Fibroblast of peridontal ligament (primary cell): ENCODE data around the gene ARHGAP5.

Experiments used
- DNase-seq: peaks from one replicate; pipeline ENCODE4 v3.0.0-alpha.2; 2010; ENCODE audit errors: extremely low read depth

The ARHGAP5 gene

DNA sequence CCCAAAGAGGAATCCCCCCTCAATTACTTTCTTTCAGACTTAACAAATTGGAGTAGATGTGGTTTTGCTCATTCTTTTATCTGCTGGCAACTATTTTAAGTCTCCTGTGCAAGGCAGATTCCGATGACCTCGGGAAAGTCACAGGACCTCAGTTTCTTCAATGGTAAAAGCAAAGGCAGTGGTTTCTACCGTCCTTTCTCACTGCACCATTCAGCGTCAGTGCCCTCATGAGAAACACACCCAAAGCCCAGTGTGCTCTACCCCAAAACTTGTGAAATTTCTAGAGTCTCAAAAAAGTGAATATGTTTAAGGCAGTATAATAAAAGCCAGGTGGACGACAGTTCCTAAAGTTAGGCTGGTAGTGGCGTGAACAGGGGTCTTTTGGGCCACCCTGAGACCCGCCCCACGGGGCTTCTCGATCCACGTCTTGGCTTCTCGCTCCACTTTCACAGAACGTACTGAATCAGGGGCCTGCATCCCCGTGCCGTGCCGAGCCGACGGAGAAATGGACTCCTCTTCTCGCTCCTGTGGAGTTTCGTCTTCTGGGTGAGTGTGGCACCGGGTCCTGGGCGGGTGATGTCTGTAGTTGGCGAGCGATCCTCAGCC, 1.3 kb upstream of the ARHGAP5 start:
- DNase-seq = peak; percentile 28

- DNase-seq = peak; percentile 91
Measured at GRCh38 chr14:32076278-32077080, 625 bp upstream of the ARHGAP5 start.

DNA sequence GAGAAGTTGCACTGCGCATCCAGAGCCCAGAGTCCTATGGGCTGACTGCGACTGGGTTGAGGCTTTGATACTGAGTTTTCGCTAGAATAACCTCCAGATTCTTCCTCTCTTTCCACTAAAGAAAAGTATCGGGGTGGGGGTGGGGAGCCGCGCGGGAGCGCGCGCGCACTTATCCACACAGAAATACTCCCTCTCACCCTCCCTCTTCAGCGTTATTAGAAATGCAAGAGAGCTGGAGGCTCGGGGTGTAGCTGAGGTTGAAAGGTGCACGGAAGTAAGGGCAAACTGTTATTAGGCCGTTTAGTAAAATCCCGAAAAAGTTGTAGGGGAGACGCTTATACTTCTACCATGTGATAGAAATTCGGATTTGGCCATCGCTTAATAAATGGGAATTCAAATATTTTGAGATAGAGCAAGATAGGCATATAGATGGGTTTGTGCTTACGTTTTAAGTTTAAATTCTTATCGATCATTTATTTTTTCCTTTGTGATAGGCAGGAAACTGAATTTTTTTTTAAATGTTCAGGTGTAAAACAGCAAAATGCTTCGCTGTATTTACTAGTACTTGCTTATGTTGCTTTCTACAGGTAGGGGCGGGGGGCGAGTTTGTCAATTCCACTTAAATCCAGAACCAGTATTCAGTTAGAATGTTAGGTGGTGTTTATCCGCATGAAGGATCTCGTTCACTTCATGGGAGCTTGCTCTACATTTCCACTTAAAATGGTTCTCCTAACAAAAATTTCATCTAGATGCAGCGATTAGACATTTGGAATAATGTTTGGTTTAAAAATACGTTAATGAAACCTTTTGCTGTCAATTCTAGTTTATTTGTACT, 1.1 kb downstream of the ARHGAP5 start:
- DNase-seq = peak; percentile 45

GRCh38 chr14:32078858-32079216, 1.7 kb downstream of the ARHGAP5 start:
- DNase-seq = peak; percentile 15

GRCh38 chr14:32079264-32079663, 2.2 kb downstream of the ARHGAP5 start:
- no peak for DNase-seq

DNA sequence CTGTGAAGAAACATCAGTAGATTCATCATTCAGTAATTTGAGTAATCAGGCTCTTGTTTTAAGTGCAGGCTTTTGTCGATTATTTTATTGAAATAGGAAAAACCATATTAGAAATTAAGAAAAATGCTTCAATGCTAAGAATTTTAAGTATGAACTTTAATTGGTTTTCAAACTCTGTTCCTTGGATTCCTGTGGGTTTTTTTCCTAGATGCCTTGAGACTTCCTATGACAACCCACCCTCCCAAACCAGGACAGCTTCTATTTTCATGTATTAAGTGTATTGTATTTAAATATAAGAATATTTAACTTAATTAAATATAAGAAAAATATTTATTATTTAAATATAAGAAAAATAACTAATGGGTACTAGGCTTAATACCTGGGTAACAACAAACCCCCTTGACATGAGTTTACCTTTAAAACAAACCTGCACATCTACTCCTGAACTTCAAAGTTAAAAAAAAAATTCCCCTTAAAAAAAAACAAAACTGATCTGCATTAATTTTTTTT, 3.0 kb downstream of the ARHGAP5 start:
- DNase-seq = peak; percentile 9

DNA sequence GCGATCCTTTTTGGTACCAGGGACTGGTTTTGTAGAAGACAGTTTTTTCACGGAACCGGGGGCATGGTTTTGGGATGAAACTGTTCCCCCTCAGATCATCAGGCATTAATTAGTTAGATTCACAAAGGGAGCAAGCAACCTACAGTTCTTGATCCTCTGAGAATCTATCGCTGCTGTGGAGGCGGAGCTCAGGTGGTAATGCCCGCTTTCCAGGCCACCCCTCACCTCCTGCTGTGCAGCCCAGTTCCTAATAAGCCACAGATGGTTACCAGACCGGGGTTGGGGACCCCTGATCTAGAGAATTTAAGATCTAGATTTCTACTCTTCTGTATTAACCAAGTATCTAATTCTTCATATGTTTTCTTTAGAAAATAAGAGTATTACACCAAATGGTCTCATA, 4.8 kb downstream of the ARHGAP5 start:
- DNase-seq = no peak

DNA sequence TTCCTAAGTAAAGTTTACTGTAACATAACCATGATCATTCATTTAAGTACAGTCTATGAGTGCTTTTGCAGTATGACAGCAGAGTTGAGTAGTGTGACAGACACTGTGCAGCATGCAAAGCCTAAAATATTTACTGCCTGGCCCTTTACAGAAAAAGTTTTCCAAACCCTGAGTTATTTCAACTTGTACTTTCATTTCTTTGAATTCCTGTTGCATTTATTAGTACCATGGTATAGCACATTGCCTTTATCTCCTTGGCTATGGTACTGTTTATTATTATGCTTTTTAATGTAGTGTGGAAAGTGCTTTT, 6.2 kb downstream of the ARHGAP5 start:
- no peak for DNase-seq

DNA sequence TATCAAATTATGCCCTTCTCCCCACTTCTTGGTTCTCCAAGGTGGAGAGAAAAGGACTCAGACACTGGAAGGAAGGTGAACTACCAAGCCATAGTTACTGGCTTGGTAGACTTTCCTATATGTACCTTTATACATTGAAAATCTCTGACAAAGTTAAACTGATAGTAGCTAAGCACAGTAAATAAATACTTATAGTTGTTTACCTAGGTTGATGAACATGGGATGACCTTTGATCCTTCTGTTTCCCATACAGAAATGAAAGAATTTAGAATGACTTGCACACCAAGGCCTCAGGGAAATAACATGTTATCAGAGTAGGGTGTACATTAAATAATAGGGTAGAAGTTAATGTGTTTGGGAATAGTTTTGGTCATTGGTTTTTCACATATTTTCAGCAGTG, 6.7 kb downstream of the ARHGAP5 start:
- no peak for DNase-seq

GRCh38 chr14:32085182-32085844, 8.2 kb downstream of the ARHGAP5 start:
- DNase-seq = no peak

DNA sequence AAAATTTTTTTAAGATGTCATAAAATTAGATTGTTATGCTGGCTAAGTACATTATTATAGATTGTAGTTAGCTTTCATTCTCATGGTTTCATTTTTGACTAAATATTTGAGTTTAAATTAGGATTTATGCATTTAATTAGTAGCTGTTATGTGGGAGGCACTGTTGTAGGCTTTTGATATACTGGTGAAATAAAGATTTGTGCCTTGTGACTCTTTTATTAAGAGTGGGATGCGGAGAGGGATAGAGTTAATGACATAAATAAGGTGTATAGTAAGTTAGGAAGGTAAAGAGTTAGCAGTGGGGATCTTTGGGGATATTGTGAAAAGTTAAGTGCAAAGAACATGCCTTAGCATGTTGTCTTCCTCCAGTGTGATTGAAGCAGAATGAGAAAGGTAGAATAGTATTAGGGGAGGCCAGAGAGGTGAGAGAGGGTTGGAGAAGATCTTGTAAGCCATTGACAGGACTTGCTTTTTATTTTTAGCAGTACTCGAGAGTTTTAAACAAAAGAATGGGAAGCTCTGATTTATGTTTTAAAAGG, 8.8 kb downstream of the ARHGAP5 start:
- no peak for DNase-seq

DNA sequence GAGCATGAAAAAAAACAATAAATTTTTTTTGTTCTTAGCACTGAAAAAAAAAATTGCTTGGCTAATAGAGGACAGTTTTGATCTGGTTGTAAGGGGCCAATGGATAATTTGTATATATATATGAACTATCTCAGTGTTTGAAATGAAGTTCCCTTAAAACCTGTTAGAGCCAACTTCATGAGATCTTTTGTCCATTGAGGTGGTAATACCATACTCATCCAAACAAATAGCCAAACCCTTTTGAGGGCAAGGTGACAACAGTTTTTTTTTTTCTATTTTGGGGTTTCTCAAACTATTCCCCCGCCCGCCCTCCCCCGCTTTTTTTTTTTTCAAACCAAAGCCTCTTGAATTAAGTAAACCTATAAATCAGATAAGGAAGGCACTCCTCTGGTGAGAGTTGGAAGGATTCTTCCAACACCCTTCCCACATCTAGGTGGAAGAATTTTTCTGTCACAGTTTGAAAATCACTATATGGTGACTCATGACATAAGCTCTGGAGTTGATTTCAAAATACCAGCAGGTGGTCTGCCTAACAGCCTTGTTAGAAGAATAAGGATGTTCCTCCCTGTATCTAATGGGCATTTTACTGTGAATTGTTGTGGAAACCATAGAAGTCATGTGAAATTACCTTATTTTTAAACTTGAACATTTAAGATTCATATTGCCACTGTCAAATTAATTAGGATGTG, 10.2 kb downstream of the ARHGAP5 start:
- DNase-seq = no peak

DNA sequence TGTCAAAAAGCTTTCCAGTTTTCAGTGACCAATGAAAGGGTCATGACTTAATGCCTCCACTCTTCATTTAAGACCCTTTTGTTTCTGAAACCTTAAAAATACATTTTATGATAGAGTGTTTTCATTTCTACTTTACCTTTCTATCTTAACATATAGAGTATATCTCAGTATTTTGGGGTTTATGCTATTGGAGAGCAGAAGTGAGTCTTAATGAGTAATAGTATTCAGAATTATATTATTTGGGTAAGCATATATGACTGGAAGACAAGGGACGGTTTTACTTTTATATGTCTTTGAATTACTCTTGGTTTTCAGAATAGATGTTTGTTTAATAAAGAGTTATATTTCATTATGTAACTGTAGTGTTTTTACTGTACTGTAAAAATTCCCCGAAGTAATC, 10.8 kb downstream of the ARHGAP5 start:
- no peak for DNase-seq

DNA sequence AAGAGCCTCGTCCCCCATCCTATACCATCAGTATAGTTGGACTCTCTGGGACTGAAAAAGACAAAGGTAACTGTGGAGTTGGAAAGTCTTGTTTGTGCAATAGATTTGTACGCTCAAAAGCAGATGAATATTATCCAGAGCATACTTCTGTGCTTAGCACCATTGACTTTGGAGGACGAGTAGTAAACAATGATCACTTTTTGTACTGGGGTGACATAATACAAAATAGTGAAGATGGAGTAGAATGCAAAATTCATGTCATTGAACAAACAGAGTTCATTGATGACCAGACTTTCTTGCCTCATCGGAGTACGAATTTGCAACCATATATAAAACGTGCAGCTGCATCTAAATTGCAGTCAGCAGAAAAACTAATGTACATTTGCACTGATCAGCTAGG, 13.6 kb downstream of the ARHGAP5 start:
- no peak for DNase-seq

DNA sequence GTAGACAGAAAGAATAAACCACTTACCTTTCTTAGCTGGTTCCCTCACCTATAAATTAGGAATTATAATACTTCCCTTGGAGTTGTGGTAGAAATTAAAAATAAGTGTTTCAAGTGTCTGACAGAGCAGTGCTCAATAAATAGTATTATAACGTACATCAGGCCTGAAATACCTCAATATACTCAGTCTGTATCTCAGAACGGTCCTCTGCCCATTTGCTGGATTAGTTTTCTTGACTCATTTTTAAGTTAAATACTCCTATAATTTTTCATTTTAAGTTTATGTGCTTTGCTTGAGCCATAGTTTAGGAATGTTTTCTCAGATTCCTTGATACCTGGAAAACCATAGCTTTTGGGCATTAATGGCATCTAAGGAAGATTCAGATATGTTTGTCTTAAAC, 22.4 kb downstream of the ARHGAP5 start:
- no peak for DNase-seq

DNA sequence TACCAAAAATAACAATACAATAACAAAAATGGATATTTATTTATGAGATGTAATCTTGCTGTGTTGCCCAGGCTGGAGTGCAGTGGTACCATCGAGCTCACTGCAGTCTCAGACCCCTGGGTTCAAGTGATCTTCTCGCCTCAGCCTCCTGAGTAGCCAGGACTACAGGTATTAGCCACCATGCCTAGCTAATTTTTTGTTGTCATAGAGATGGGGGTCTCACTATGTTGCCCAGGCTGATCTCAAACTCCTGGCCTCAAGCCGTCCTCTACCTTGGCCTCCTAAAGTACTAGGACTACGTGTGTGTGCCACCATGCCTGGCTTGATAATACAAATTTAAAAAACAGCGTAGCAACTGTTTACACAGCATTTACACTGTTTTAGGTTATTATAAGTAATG, 23.1 kb downstream of the ARHGAP5 start:
- DNase-seq = no peak

- peak; percentile 29 for DNase-seq
Measured at GRCh38 chr14:32102152-32102787, 25.2 kb downstream of the ARHGAP5 start.

DNA sequence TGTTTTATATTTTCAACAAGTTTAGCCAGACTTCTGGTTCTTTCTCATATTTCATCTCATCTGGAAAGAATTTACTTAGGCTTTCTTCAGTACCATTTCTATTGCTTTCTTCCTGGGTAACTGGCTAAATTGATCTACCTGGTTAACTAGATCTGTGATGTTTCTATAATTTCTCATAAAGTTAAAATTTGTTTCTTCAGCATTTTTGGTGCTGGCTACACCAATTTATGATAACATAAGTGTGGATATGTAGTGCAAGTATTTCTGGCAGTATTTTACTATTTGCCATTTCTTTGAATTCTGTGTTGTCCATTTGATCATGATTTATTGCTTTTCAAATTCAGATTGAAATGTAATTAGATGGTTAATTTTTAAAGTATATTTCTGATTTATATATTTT, 25.9 kb downstream of the ARHGAP5 start:
- DNase-seq = no peak

DNA sequence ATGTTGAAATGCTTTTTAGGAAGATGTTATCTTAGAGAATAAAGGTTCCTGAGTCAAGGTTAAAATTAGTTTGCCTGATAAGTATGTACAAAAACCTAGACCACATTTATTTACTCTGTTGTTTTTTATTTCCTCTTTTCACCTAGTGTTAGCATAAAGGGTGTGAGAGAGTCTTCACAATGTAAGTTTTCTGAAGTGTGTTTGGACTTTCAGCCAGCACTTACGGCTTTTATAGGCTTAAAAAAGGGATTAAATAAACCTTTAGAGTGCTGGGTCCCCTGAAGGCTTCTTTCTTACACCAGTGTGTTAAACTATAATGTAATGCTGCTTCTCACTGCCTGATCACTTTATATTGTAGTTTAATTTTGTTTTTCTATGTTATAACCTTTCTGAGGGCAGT, 27.2 kb downstream of the ARHGAP5 start:
- DNase-seq = no peak

DNA sequence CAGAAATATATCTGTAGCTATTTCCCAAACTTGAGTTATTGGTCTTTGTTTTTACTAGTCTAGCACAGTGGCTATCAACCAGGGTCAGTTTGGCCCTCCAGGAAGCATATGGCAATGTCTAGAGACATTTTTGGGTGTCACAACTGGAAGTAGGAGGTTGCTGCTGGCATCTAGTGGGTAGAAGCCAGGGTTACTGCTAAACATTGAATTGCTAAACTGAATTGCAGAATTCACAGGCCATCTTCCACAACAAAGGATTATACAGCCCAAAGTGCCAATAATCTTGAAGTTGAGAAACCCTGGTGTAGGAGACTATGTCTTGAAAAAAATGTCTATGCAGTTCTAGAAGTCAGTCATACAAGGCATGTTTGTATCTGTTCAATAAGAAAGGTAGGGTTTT, 27.7 kb downstream of the ARHGAP5 start:
- DNase-seq = peak; percentile 5
